Measurements from ENCODE around the gene ZNF747. TPM values are rescaled to one million over a fixed set of nuclear protein-coding genes. Genes with fewer than 3 reads are reported as not detected.

ZNF747 gene
- total RNA-seq, 2 donors from 2014 or later, result 16.8 to 18.3 TPM

DNA sequence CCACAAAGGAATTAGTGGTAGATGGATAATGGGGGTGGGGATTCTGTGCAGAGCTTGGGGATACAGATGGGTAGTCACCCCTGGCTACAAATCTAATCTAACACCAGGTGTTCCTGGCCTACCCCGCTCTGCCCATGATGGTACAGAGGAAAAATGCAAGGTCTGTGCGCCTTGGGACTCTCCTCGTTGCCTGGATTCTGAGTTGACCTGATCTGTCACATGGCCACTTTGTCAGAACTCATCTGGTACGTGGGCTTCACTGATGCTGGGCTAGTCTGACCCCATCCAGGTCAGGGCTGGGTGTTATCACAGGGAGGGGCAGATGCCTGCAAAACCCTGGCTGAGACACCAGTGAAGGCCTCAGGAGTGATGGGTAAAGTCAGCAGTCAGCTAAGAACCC, 18.3 kb upstream of the ZNF747 start:
- Histone ChIP-seq H3K36me3 (peaks cover 22% of the 10 kb centered on the region), H3K27ac (no peak overlapping the region), H3K4me3 (no peak overlapping the region), H3K9me3 (no peaks in the 10 kb centered on the region), H3K4me1 (ENCODE audit: control insufficient read depth in 1 of 2, low read depth in 2 of 2) (peaks cover 5 to 17% of the 10 kb centered on the region in 2 donors), H3K27me3 (replicated peaks; ENCODE audit: insufficient read depth) (no peaks in the 10 kb centered on the region)
- no peak for TF ChIP-seq CTCF (IDR thresholded peaks at IDR 0.05)
- DNase-seq (ENCODE audit: low spot score), result no peak
- ATAC-seq (ENCODE audit: insufficient number of reproducible peaks, low FRiP score, low read depth), result no peak

GRCh38 chr16:30551781-30552180, 17.1 kb upstream of the ZNF747 start:
- H3K27ac ChIP-seq, result no peak overlapping the region
- DNase-seq (ENCODE audit: low spot score) (no peak), ATAC-seq (ENCODE audit: insufficient number of reproducible peaks, low FRiP score, low read depth) (no peak)
- H3K27me3 ChIP-seq (replicated peaks; ENCODE audit: insufficient read depth), result no peaks in the 10 kb centered on the region
- H3K36me3 ChIP-seq, result peaks cover 22% of the 10 kb centered on the region
- H3K4me3 ChIP-seq, result no peak overlapping the region
- no peak for TF ChIP-seq CTCF (IDR thresholded peaks at IDR 0.05)
- peaks cover 0 to 8% of the 10 kb centered on the region in 2 donors for H3K4me1 ChIP-seq (ENCODE audit: control insufficient read depth in 1 of 2, low read depth in 2 of 2)
- no peaks in the 10 kb centered on the region for H3K9me3 ChIP-seq

- Histone ChIP-seq H3K4me1 (ENCODE audit: control insufficient read depth in 1 of 2, low read depth in 2 of 2) (no peaks in the 10 kb centered on the region), H3K36me3 (peaks cover under 1% of the 10 kb centered on the region), H3K27ac (no peak overlapping the region), H3K27me3 (replicated peaks; ENCODE audit: insufficient read depth) (no peaks in the 10 kb centered on the region), H3K9me3 (no peaks in the 10 kb centered on the region), H3K4me3 (no peak overlapping the region)
- no peak for TF ChIP-seq CTCF (IDR thresholded peaks at IDR 0.05)
- ATAC-seq (ENCODE audit: insufficient number of reproducible peaks, low FRiP score, low read depth), result no peak
- DNase-seq (ENCODE audit: low spot score), result no peak
Observed at GRCh38 chr16:30548416-30549253, 14.0 kb upstream of the ZNF747 start.

GRCh38 chr16:30546115-30546514, 11.5 kb upstream of the ZNF747 start:
- Histone ChIP-seq H3K9me3 (no peaks in the 10 kb centered on the region), H3K4me3 (no peak overlapping the region), H3K27me3 (replicated peaks; ENCODE audit: insufficient read depth) (no peaks in the 10 kb centered on the region), H3K36me3 (no peaks in the 10 kb centered on the region), H3K27ac (no peak overlapping the region), H3K4me1 (ENCODE audit: control insufficient read depth in 1 of 2, low read depth in 2 of 2) (no peaks in the 10 kb centered on the region)
- no peak for ATAC-seq (ENCODE audit: insufficient number of reproducible peaks, low FRiP score, low read depth)
- TF ChIP-seq CTCF (IDR thresholded peaks at IDR 0.05), result no peak
- DNase-seq (ENCODE audit: low spot score), result no peak

- Histone ChIP-seq H3K27me3 (replicated peaks; ENCODE audit: insufficient read depth) (no peaks in the 10 kb centered on the region), H3K4me1 (ENCODE audit: control insufficient read depth in 1 of 2, low read depth in 2 of 2) (no peaks in the 10 kb centered on the region), H3K36me3 (no peaks in the 10 kb centered on the region), H3K9me3 (no peaks in the 10 kb centered on the region), H3K27ac (no peak overlapping the region), H3K4me3 (no peak overlapping the region)
- ATAC-seq (ENCODE audit: insufficient number of reproducible peaks, low FRiP score, low read depth) (no peak), DNase-seq (ENCODE audit: low spot score) (no peak)
- TF ChIP-seq CTCF (IDR thresholded peaks at IDR 0.05), result no peak
Observed at GRCh38 chr16:30543067-30543466, 8.4 kb upstream of the ZNF747 start.

Measured in thoracic aorta (tissue), 2 donors.